PC-3 (cell line): ENCODE results near the gene HSF4.

Source experiments
- CTCF ChIP-seq: fragments of 300-600 bp; sonication (generic); conservative IDR thresholded peaks from 2 replicates; pipeline ENCODE4 v1.5.1; 2017; ENCODE audit warnings: antibody characterized with exemption, low read depth, mild to moderate bottlenecking, low read length
- EZH2phosphoT487 ChIP-seq: fragments of 300-600 bp; sonication (generic); IDR thresholded peaks from 2 replicates; pipeline ENCODE4 v1.6.1; 2018; ENCODE audit warnings: mild to moderate bottlenecking, antibody characterized with exemption, low read length, borderline replicate concordance

GRCh38 chr16:67157106-67157748 lies 7.3 kb upstream of the HSF4 start:
- TF ChIP-seq CTCF (no peak), EZH2phosphoT487 (no peak)
